ENCODE measurements around the gene KLHL5. TPM values are rescaled to one million over a fixed set of nuclear protein-coding genes. Genes with fewer than 3 reads are reported as not detected.

Gene KLHL5
- total RNA-seq, 4 donors from 2014 or later = 10.9 to 14.0 (median 11.8) TPM

- no peak for TF ChIP-seq CTCF (IDR thresholded peaks at IDR 0.05 in 4 of 5, conservative IDR thresholded peaks at IDR 0.05 in 1 of 5)
- TF ChIP-seq POLR2A (IDR thresholded peaks at IDR 0.05) = no peak
- H3K27ac ChIP-seq = no peak overlapping the region
- H3K36me3 ChIP-seq = no peaks in the 10 kb centered on the region
- in situ Hi-C loops (cut with MboI; ENCODE audit: low sequenced_read_pairs in 4 of 4) (loop anchor here in 1 of 4 donors (25.0 kb wide), 1 partner anchor 363 kb away; no protein-coding TSS in a partner anchor), intact Hi-C loops (cut with DNase I; ENCODE audit: low total_unique reads) (no loop called here)
- ATAC-seq (no peak), DNase-seq (no peak)
- H3K4me3 ChIP-seq = no peak overlapping the region
- H3K9me3 ChIP-seq = no peaks in the 10 kb centered on the region
- H3K4me1 ChIP-seq = no peaks in the 10 kb centered on the region
- H3K27me3 ChIP-seq = no peaks in the 10 kb centered on the region
These were observed 63.0 kb downstream of the KLHL5 start for GRCh38 chr4:39124885-39125599.

- Histone ChIP-seq H3K27ac (no peak overlapping the region), H3K36me3 (no peaks in the 10 kb centered on the region), H3K4me3 (no peak overlapping the region), H3K4me1 (no peaks in the 10 kb centered on the region), H3K27me3 (no peaks in the 10 kb centered on the region), H3K9me3 (no peaks in the 10 kb centered on the region)
- no peak for TF ChIP-seq POLR2A (IDR thresholded peaks at IDR 0.05)
- TF ChIP-seq CTCF (IDR thresholded peaks at IDR 0.05 in 4 of 5, conservative IDR thresholded peaks at IDR 0.05 in 1 of 5) = no peak
- in situ Hi-C loops (cut with MboI; ENCODE audit: low sequenced_read_pairs in 4 of 4) = loop anchor here in 1 of 4 donors (25.0 kb wide), 1 partner anchor 363 kb away; no protein-coding TSS in a partner anchor
- intact Hi-C loops (cut with DNase I; ENCODE audit: low total_unique reads) = no loop called here
- ATAC-seq (no peak), DNase-seq (no peak)
These were observed 63.6 kb downstream of the KLHL5 start for GRCh38 chr4:39125600-39125985.

- H3K27me3 ChIP-seq = no peaks in the 10 kb centered on the region
- H3K4me3 ChIP-seq = no peak overlapping the region
- intact Hi-C loops (cut with DNase I; ENCODE audit: low total_unique reads) (no loop called here), in situ Hi-C loops (cut with MboI; ENCODE audit: low sequenced_read_pairs in 4 of 4) (loop anchor here in 1 of 4 donors (25.0 kb wide), 1 partner anchor 364 kb away; no protein-coding TSS in a partner anchor)
- ATAC-seq (no peak), DNase-seq (no peak)
- H3K9me3 ChIP-seq = no peaks in the 10 kb centered on the region
- H3K27ac ChIP-seq = no peak overlapping the region
- TF ChIP-seq CTCF (IDR thresholded peaks at IDR 0.05 in 4 of 5, conservative IDR thresholded peaks at IDR 0.05 in 1 of 5) (no peak), POLR2A (IDR thresholded peaks at IDR 0.05) (no peak)
- no peaks in the 10 kb centered on the region for H3K4me1 ChIP-seq
- no peaks in the 10 kb centered on the region for H3K36me3 ChIP-seq
These were observed 64.4 kb downstream of the KLHL5 start for GRCh38 chr4:39126256-39127095.

- in situ Hi-C loops (cut with MboI; ENCODE audit: low sequenced_read_pairs in 4 of 4) = loop anchor here in 3 of 4 donors (10.0 to 25.0 kb wide), 2 partner anchors 239 to 371 kb away; no protein-coding TSS in a partner anchor
- intact Hi-C loops (cut with DNase I; ENCODE audit: low total_unique reads) = loop anchor here (2.0 kb wide), 2 partner anchors 231 to 375 kb away; no protein-coding TSS in a partner anchor
- Histone ChIP-seq H3K27me3 (no peaks in the 10 kb centered on the region), H3K9me3 (no peaks in the 10 kb centered on the region), H3K4me3 (no peak overlapping the region), H3K4me1 (no peaks in the 10 kb centered on the region), H3K36me3 (no peaks in the 10 kb centered on the region), H3K27ac (no peak overlapping the region)
- TF ChIP-seq CTCF (IDR thresholded peaks at IDR 0.05 in 4 of 5, conservative IDR thresholded peaks at IDR 0.05 in 1 of 5) (no peak), POLR2A (IDR thresholded peaks at IDR 0.05) (no peak)
- DNase-seq = no peak
- ATAC-seq = no peak
These were observed 71.6 kb downstream of the KLHL5 start for GRCh38 chr4:39133623-39134022.

All from gastrocnemius medialis (tissue), 4 donors.